CD4-positive, alpha-beta T cell treated with Interleukin-1 beta for 1 hour (primary cell): ENCODE results near the gene SPIC.

Experiments
- DNase-seq, 2 donors: peaks; one replicate each; pipeline ENCODE4 v3.0.0-alpha.2; 2020 to 2022

The SPIC gene

GRCh38 chr12:101536069-101536674, 61.0 kb downstream of the SPIC start:
- DNase-seq, result no peak
